ENCODE measurements around the gene EHMT1.
"Not testable (repeated sequence)": the region's sequence is repeated elsewhere in the genome, so short reads cannot be mapped to it uniquely, and the experiment has no call there.

DNA sequence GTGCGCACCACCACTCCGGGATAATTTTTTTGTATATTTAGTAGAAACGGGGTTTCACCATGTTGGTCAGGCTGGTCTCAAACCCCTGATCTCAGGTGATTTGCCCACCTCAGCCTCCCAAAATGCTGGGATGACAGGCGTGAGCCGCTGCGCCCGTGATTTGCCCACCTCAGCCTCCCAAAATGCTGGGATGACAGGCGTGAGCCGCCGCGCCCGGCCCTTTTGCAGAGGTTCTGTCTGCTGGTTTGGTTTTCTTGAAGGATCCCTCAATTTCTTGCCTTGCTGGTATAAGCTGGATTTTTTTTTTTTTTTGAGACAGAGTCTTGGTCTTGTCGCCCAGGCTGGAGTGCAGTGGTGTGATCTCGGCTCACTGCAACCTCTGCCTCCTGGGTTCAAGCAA, 8.6 kb downstream of the EHMT1 start:
- TF ChIP-seq CBX5 (IDR thresholded peaks at IDR 0.05; ENCODE audit: low read depth, low read length); POLR2AphosphoS5 (IDR thresholded peaks at IDR 0.05; ENCODE audit: low read depth, low read length); POLR2A (IDR thresholded peaks at IDR 0.05; ENCODE audit: control extremely low read depth in 1 of 2, low read depth in 2 of 2, low read length in 2 of 2); TCF12 (IDR thresholded peaks at IDR 0.05; ENCODE audit: low read depth, low read length): not testable (repeated sequence)
- TF ChIP-seq, protein P1, sequence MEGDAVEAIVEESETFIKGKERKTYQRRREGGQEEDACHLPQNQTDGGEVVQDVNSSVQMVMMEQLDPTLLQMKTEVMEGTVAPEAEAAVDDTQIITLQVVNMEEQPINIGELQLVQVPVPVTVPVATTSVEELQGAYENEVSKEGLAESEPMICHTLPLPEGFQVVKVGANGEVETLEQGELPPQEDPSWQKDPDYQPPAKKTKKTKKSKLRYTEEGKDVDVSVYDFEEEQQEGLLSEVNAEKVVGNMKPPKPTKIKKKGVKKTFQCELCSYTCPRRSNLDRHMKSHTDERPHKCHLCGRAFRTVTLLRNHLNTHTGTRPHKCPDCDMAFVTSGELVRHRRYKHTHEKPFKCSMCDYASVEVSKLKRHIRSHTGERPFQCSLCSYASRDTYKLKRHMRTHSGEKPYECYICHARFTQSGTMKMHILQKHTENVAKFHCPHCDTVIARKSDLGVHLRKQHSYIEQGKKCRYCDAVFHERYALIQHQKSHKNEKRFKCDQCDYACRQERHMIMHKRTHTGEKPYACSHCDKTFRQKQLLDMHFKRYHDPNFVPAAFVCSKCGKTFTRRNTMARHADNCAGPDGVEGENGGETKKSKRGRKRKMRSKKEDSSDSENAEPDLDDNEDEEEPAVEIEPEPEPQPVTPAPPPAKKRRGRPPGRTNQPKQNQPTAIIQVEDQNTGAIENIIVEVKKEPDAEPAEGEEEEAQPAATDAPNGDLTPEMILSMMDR (IDR thresholded peaks at IDR 0.05; ENCODE audit: control extremely low read depth in 1 of 3, insufficient read depth in 1 of 3, low read depth in 1 of 3, low read length in 3 of 3): not testable (repeated sequence)

All from H1 (cell line).